ENCODE measurements around the gene PTPRH.

- no peak for TF ChIP-seq CTCF (IDR thresholded peaks at IDR 0.05)
- no peak for TF ChIP-seq EP300 (IDR thresholded peaks at IDR 0.05; ENCODE audit: low read depth)
These were observed 32.7 kb upstream of the PTPRH start for GRCh38 chr19:55241935-55242464.

Data from transverse colon (tissue), 3 donors.